ENCODE results near the gene OTUB1.

DNA sequence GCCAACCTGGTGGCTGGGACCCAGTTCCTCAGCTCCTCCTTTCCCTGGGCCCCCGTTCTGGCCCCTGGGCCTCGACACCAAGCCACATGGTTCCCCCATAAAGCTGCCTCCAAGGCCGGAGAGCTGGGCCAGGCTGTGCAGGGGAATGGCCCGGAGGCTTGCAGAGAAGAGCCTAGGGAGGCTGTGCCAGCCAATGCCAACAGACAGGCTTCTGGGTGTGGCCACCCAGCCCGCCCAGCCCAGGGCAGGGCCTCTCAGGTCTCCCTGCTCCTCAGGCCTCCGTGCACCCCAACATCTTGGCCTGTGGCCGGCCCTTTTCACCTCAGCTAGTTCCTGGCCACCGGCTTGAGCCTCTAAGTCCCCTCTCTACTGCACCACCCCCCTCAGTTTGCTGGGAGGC lies 32.1 kb downstream of the OTUB1 start:
- TF ChIP-seq EZH2 (IDR thresholded peaks at IDR 0.05; ENCODE audit: insufficient read depth, poor library complexity, severe bottlenecking) (no peak), EZH2phosphoT487 (IDR thresholded peaks at IDR 0.05; ENCODE audit: insufficient read depth, low read depth) (no peak)
